ENCODE measurements around the gene KRT84.
A peak's percentile ranks its signal among the peaks of the same experiment; 100 is the strongest.

Gene KRT84

GRCh38 chr12:52360106-52360662 is 25.3 kb downstream of the KRT84 start:
- TF ChIP-seq POLR2A (IDR thresholded peaks at IDR 0.05; ENCODE audit: extremely low read depth, insufficient read length): no peak
- no peak overlapping the region for H3K4me3 ChIP-seq (ENCODE audit: low read depth, low read length)
- no peak for DNase-seq (ENCODE audit: low read depth)

GRCh38 chr12:52359621-52360061 is 25.8 kb downstream of the KRT84 start:
- H3K4me3 ChIP-seq (ENCODE audit: low read depth, low read length): no peak overlapping the region
- peak; percentile 36 for DNase-seq (ENCODE audit: low read depth)
- TF ChIP-seq CTCF (IDR thresholded peaks at IDR 0.05; ENCODE audit: low read depth, low read length) (no peak), POLR2A (IDR thresholded peaks at IDR 0.05; ENCODE audit: extremely low read depth, insufficient read length) (no peak), MYC (IDR thresholded peaks at IDR 0.05; ENCODE audit: low read depth, low read length) (no peak), MAX (IDR thresholded peaks at IDR 0.05; ENCODE audit: low read depth, low read length) (no peak)

GRCh38 chr12:52358575-52359350 is 26.7 kb downstream of the KRT84 start:
- no peak overlapping the region for H3K4me3 ChIP-seq (ENCODE audit: low read depth, low read length)
- DNase-seq (ENCODE audit: low read depth): no peak
- TF ChIP-seq CTCF (IDR thresholded peaks at IDR 0.05; ENCODE audit: low read depth, low read length) (no peak), POLR2A (IDR thresholded peaks at IDR 0.05; ENCODE audit: extremely low read depth, insufficient read length) (no peak), MAX (IDR thresholded peaks at IDR 0.05; ENCODE audit: low read depth, low read length) (no peak), MYC (IDR thresholded peaks at IDR 0.05; ENCODE audit: low read depth, low read length) (no peak)

GRCh38 chr12:52356762-52357580 is 28.5 kb downstream of the KRT84 start:
- no peak overlapping the region for H3K4me3 ChIP-seq (ENCODE audit: low read depth, low read length)
- DNase-seq (ENCODE audit: low read depth): no peak
- TF ChIP-seq CTCF (IDR thresholded peaks at IDR 0.05; ENCODE audit: low read depth, low read length) (no peak), MAX (IDR thresholded peaks at IDR 0.05; ENCODE audit: low read depth, low read length) (no peak), MYC (IDR thresholded peaks at IDR 0.05; ENCODE audit: low read depth, low read length) (no peak), POLR2A (IDR thresholded peaks at IDR 0.05; ENCODE audit: extremely low read depth, insufficient read length) (no peak)

- DNase-seq (ENCODE audit: low read depth): no peak
- no peak overlapping the region for H3K4me3 ChIP-seq (ENCODE audit: low read depth, low read length)
- TF ChIP-seq POLR2A (IDR thresholded peaks at IDR 0.05; ENCODE audit: extremely low read depth, insufficient read length) (no peak), MYC (IDR thresholded peaks at IDR 0.05; ENCODE audit: low read depth, low read length) (no peak), CTCF (IDR thresholded peaks at IDR 0.05; ENCODE audit: low read depth, low read length) (no peak)
Measured at GRCh38 chr12:52356031-52356761, 29.3 kb downstream of the KRT84 start.

- no peak overlapping the region for H3K4me3 ChIP-seq (ENCODE audit: low read depth, low read length)
- DNase-seq (ENCODE audit: low read depth): no peak
- no peak for TF ChIP-seq CTCF (IDR thresholded peaks at IDR 0.05; ENCODE audit: low read depth, low read length)
- TF ChIP-seq MYC (IDR thresholded peaks at IDR 0.05; ENCODE audit: low read depth, low read length): no peak
- TF ChIP-seq POLR2A (IDR thresholded peaks at IDR 0.05; ENCODE audit: extremely low read depth, insufficient read length): no peak
- no peak for TF ChIP-seq MAX (IDR thresholded peaks at IDR 0.05; ENCODE audit: low read depth, low read length)
Measured at GRCh38 chr12:52355176-52355575, 30.3 kb downstream of the KRT84 start.

Data from NB4 (cell line).